Measurements from ENCODE around the gene BCR.
A peak's percentile ranks its signal among the peaks of the same experiment; 100 is the strongest.

Gene BCR

DNA sequence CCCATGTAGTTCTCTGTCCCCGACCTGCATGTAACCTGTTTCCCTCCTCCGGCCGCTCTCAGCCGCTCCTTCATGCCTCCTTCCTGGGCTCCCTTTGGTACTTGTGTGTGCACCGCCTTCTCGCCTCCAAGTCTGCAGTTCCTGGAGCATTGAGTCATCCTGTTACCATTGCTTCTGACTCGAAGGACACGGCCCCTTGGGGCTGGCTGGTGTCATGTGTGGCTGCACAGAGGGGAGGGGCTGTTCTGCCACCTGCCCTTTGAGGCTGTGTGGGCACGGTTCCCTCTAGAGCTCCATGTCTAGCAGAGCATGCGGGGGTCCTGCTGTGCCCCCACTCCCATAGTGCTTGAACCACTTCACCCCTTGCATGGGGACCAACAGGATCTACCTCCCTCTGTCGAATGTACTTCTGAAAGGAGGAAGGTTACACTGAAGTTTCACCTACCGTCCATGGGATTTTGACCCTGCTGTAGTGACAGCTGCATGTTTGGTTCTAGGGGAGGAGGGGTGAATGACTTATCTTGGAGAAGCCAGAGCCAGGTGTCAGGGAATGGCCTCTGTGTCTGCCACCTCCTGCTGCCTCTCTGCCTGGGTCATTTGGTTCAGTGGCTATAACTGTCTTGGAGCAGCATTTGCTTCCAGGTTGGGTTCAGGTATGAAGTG lies 39.6 kb downstream of the BCR start:
- DNase-seq (ENCODE audit: low spot score) (peak; percentile 49), ATAC-seq (ENCODE audit: low read depth) (peak; percentile 43)
- Histone ChIP-seq H3K36me3 (ENCODE audit: low read depth) (no peaks in the 10 kb centered on the region), H3K4me1 (ENCODE audit: insufficient read depth, poor library complexity, severe bottlenecking) (peaks cover 81% of the 10 kb centered on the region), H3K27me3 (ENCODE audit: insufficient read depth, poor library complexity, severe bottlenecking) (no peaks in the 10 kb centered on the region), H3K4me3 (ENCODE audit: severe bottlenecking) (peak overlapping the region; percentile 3), H3K9me3 (ENCODE audit: severe bottlenecking) (peaks cover 15% of the 10 kb centered on the region), H3K27ac (ENCODE audit: poor library complexity, severe bottlenecking) (peak overlapping the region; percentile 99)
- no peak for TF ChIP-seq CTCF (IDR thresholded peaks at IDR 0.05; ENCODE audit: poor library complexity, severe bottlenecking)

DNA sequence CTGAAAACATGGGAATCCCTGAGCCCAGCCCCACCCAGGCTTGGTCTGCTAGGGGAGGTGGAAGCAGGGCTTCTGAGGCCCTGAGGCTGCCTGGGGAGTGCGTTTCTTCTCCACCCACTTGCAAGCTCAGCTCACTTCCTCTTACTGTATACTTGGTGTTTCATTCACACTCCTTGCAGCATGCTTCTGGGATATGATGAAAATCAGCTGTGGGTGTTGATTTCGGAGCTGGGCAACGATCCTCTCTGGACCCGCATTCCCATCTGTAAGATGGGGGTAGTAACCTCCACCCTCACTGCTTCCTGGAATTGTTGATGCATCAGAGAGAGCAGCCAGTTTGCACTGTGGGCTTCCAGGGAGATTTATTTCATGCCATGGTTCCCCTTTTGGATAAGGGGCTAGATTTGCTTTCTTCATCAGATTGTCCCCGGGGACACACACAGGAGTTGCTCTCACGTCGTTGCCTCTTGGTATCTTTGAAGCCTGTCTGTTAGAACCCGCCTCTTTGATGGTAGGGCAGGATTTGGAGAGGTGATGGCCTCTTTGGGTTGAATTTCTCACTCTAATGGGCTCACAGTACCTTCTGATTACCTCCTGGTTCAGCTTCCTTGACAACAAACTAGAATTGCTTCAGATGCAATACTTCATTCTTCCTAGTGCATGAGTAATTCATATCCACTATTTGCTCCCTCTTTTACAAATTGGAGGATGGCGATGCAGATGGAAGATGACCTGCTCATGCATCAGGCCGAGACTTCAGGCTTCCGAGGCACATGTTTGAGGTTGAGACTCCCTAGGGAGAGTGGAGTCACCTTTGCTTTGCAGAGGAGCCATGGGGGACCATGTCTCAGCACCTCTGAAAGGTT lies 40.4 kb downstream of the BCR start:
- DNase-seq (ENCODE audit: low spot score) (no peak), ATAC-seq (ENCODE audit: low read depth) (peak; percentile 70)
- H3K9me3 ChIP-seq (ENCODE audit: severe bottlenecking), result peaks cover 15% of the 10 kb centered on the region
- H3K4me3 ChIP-seq (ENCODE audit: severe bottlenecking), result no peak overlapping the region
- H3K36me3 ChIP-seq (ENCODE audit: low read depth), result no peaks in the 10 kb centered on the region
- H3K4me1 ChIP-seq (ENCODE audit: insufficient read depth, poor library complexity, severe bottlenecking), result peaks cover 81% of the 10 kb centered on the region
- no peaks in the 10 kb centered on the region for H3K27me3 ChIP-seq (ENCODE audit: insufficient read depth, poor library complexity, severe bottlenecking)
- H3K27ac ChIP-seq (ENCODE audit: poor library complexity, severe bottlenecking), result peak overlapping the region; percentile 99
- no peak for TF ChIP-seq CTCF (IDR thresholded peaks at IDR 0.05; ENCODE audit: poor library complexity, severe bottlenecking)

GRCh38 chr22:23221351-23221804 lies 41.1 kb downstream of the BCR start:
- DNase-seq (ENCODE audit: low spot score), result no peak
- peaks cover 12% of the 10 kb centered on the region for H3K9me3 ChIP-seq (ENCODE audit: severe bottlenecking)

GRCh38 chr22:23222033-23222792 lies 41.9 kb downstream of the BCR start:
- Histone ChIP-seq H3K4me3 (ENCODE audit: severe bottlenecking) (no peak overlapping the region), H3K36me3 (ENCODE audit: low read depth) (no peaks in the 10 kb centered on the region), H3K9me3 (ENCODE audit: severe bottlenecking) (peaks cover 12% of the 10 kb centered on the region), H3K27ac (ENCODE audit: poor library complexity, severe bottlenecking) (peak overlapping the region; percentile 99), H3K27me3 (ENCODE audit: insufficient read depth, poor library complexity, severe bottlenecking) (no peaks in the 10 kb centered on the region), H3K4me1 (ENCODE audit: insufficient read depth, poor library complexity, severe bottlenecking) (peaks cover 80% of the 10 kb centered on the region)
- DNase-seq (ENCODE audit: low spot score), result no peak
- ATAC-seq (ENCODE audit: low read depth), result no peak
- TF ChIP-seq CTCF (IDR thresholded peaks at IDR 0.05; ENCODE audit: poor library complexity, severe bottlenecking), result no peak

More at GRCh38 chr22:23221351-23221804, 41.1 kb downstream of the BCR start:
- Histone ChIP-seq H3K36me3 (ENCODE audit: low read depth) (no peaks in the 10 kb centered on the region), H3K4me1 (ENCODE audit: insufficient read depth, poor library complexity, severe bottlenecking) (peaks cover 79% of the 10 kb centered on the region), H3K4me3 (ENCODE audit: severe bottlenecking) (no peak overlapping the region), H3K27me3 (ENCODE audit: insufficient read depth, poor library complexity, severe bottlenecking) (no peaks in the 10 kb centered on the region), H3K27ac (ENCODE audit: poor library complexity, severe bottlenecking) (peak overlapping the region; percentile 99)
- no peak for TF ChIP-seq CTCF (IDR thresholded peaks at IDR 0.05; ENCODE audit: poor library complexity, severe bottlenecking)
- ATAC-seq (ENCODE audit: low read depth), result no peak
